AG09309 (cell line): ENCODE results near the gene SEC23IP.
A peak's percentile ranks its signal among the peaks of the same experiment; 100 is the strongest.

Experiments used
- DNase-seq: peaks from one replicate; pipeline ENCODE4 v3.0.0-alpha.2; 2010; ENCODE audit warnings: low read depth
- H3K4me3 ChIP-seq: 2 replicates; pipeline ENCODE4 v1.5.1; 2011; ENCODE audit warnings: mild to moderate bottlenecking, low read depth, low read length, moderate library complexity; ENCODE audit not compliant: control insufficient read depth
- CTCF ChIP-seq: IDR thresholded peaks from 2 replicates; pipeline ENCODE4 v1.5.1; 2011; ENCODE audit warnings: mild to moderate bottlenecking, low read depth, low read length, inconsistent platforms; ENCODE audit not compliant: insufficient read depth, control insufficient read depth; ENCODE audit errors: missing control alignments

The SEC23IP gene

DNA sequence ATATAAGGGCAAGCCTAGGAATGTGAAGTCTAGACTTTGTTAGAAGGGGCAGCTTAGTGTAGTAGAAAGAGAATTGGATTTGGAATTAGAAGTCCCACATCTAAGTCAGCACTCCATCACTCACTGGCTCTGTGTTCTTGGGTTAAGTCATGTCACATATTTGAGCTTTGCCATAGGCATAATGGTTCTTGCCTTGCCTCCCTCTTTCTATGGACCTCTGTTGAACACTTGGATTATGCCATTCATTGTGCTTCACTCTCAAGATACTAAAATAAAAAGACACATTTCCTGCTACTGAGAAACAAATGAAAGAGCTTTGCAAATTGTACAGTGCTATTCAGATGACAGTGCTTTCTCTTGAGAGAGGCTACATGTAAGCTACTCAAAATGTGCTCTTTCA lies 35.9 kb downstream of the SEC23IP start:
- DNase-seq: no peak
- no peak for TF ChIP-seq CTCF

DNA sequence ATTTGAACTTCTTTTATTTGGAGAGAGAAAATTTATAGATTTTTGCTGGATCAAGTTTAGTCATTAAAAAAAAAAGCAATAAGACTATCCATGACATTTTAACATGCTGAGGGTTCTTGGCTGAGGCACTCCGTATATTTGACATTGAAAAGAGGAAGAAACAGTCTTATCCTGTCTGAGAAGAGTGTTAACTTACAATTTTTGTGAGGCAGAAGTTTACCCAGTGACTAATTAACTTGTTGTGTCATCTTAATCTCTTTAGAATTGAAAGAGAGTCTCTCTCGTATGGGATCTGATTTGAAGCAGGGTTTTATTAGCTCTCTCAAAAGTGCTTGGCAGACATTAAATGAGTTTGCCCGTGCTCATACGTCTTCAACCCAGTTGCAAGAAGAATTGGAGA lies 39.3 kb downstream of the SEC23IP start:
- H3K4me3 ChIP-seq: no peak overlapping the region
- TF ChIP-seq CTCF: no peak
- DNase-seq: no peak

More for the DNA sequence above, 35.9 kb downstream of the SEC23IP start:
- no peak overlapping the region for H3K4me3 ChIP-seq

DNA sequence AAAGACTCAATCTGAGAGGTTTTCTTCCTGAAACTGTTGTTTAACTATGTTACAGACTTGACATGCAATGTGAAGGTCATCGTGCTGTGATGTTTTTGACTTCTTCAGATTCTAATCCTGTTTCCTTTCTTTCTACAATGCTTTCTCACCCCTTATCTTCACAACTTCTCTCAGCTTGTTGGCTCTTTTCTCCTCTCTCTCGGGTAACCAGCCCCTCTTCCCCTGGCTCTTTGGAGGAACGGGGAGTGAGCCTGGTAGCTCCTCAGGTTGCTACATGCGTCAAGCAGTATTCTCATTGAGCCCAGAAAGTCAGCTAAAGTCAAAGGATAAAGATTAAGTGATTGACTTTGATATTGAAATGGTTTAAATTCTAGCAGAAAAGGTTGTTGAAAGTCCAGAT lies 40.1 kb downstream of the SEC23IP start:
- H3K4me3 ChIP-seq: no peak overlapping the region
- no peak for DNase-seq
- no peak for TF ChIP-seq CTCF

DNA sequence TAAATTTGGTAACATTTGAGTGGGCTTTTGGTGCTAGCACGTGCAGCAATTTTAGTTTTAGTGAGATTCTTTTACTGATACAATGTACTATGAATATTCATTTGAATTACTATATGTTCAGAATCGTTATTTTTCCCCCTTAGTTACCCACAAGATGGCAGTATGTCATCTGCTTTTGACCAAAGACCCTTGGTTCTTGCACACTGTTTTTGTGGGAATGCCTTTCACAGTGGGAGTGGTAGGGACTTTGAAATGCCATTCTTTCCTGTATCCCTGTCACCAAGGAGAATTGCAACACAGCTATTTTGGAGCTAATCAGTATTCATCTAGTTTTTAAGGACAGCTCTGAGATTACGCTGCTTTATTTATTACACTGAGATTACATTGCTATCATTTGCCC lies 40.6 kb downstream of the SEC23IP start:
- H3K4me3 ChIP-seq: no peak overlapping the region
- peak; percentile 26 for TF ChIP-seq CTCF
- no peak for DNase-seq

DNA sequence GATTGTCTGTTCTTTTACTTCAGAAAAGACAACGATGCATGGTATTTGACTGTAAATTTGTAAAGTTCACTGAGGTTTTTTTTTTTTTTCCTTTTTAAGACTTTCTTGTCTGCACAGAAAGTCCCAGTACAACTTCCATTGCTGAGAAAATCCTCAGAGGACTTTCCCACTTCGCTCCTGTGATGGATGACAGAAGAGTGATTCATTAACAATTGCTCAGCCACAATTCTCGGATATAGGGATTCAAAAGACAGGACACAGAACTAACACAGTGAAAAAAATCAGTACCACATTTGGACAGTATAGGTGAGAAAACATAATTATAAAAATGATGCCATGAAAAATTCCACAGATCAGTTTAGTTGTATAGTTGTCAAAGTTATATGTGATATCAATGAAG lies 48.0 kb downstream of the SEC23IP start:
- no peak overlapping the region for H3K4me3 ChIP-seq
- peak; percentile 3 for DNase-seq
- no peak for TF ChIP-seq CTCF

DNA sequence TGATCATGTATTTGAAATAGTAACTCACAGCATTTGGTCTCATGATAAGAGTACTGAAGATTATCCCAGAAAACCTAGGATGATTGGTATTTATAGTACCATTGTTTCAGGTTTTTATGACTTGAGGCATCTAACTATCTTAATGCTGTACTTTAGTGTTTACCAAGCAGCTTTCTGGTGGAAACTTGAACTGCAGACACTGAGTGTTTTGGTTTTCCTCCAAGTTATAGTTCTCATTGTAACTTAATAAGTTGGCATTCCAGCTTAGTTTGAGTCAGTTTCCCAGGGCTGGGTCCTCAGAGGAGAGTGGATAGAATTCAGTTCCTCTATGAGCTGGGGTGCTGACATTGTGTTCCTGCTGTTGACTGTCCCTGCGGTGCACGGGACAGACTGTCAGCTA lies 50.4 kb downstream of the SEC23IP start:
- no peak for DNase-seq
- no peak for TF ChIP-seq CTCF
- no peak overlapping the region for H3K4me3 ChIP-seq

DNA sequence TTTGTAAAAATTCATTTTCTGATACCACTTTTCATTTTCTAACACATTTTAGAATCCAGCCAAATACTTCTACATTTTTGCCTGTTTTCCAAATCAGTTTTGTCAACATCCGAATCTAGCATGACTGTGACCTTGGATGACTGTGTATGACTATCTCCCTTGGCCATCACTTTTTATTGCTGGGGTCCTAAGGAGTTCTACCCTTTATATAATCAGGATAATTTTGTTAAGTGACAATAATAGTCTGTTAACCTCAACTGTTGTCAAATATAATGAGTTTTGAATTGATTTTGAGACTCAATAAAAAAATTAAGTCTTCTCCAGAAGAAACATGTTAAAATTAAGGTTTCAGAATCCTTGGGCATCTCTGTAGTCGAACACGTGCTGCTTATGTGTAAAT lies 53.3 kb downstream of the SEC23IP start:
- DNase-seq: no peak
- H3K4me3 ChIP-seq: no peak overlapping the region
- no peak for TF ChIP-seq CTCF
